IMR-90 (cell line): Measurements from ENCODE around the gene GGT6. TPM values are rescaled to one million over a fixed set of nuclear protein-coding genes. Genes with fewer than 3 reads are reported as not detected.

Experiments
- ATAC-seq: fragments of 200-7000 bp; cut with Tn5 transposase; 2 replicates; pipeline ENCODE4 v1.9.1; 2020; ENCODE audit warnings: low read depth, mild to moderate bottlenecking, moderate library complexity
- BruUV-seq: library from RNA; stranded (reverse); fragments of 400-500 nt; replicated peaks from 2 replicates; lab custom pipeline; 2021; lab: Mats Ljungman, UMichigan
- CTCF ChIA-PET: fragments of 300-600 bp; formaldehyde crosslinking; extraction: SDS; loops from one replicate; lab custom pipeline; 2021; ENCODE audit warnings: antibody characterized with exemption; lab: Yijun Ruan, JAX
- POLR2A ChIA-PET: fragments of 300-600 bp; sonication (Branson Sonifier 250); formaldehyde crosslinking; loops from one replicate; lab custom pipeline; 2022; ENCODE audit warnings: antibody characterized with exemption; ENCODE audit not compliant: unreplicated experiment; lab: Charles Lee
- DNase-seq: peaks from one replicate; pipeline ENCODE4 v3.0.0; 2013
- H2AFZ ChIP-seq: replicated peaks from 2 replicates; pipeline ENCODE3; 2013; ENCODE audit warnings: low read length, mild to moderate bottlenecking; ENCODE audit not compliant: poor library complexity
- H2AK5ac ChIP-seq: 2 replicates; pipeline ENCODE4 v1.6.1; 2013; ENCODE audit warnings: low read depth, low read length, inconsistent platforms
- H2AK9ac ChIP-seq: replicated peaks from 2 replicates; pipeline ENCODE3; 2013; ENCODE audit warnings: mild to moderate bottlenecking, low read depth, low read length, moderate library complexity; ENCODE audit not compliant: poor library complexity
- H2BK120ac ChIP-seq: 2 replicates; pipeline ENCODE4 v1.6.1; 2013; ENCODE audit warnings: low read depth, low read length, inconsistent platforms
- H2BK15ac ChIP-seq: 3 replicates; pipeline ENCODE4 v1.6.1; 2013; ENCODE audit warnings: low read depth, low read length, inconsistent platforms
- H2BK20ac ChIP-seq: 2 replicates; pipeline ENCODE4 v1.6.1; 2013; ENCODE audit warnings: low read depth, mild to moderate bottlenecking, inconsistent platforms, low read length, moderate library complexity
- H2BK5ac ChIP-seq: 2 replicates; pipeline ENCODE4 v1.6.1; 2013; ENCODE audit warnings: mild to moderate bottlenecking, low read depth, low read length, inconsistent platforms; ENCODE audit not compliant: poor library complexity, severe bottlenecking
- H3K14ac ChIP-seq: replicated peaks from 2 replicates; pipeline ENCODE4 v1.6.1; 2013; ENCODE audit warnings: low read depth, low read length, inconsistent platforms
- H3K18ac ChIP-seq: 2 replicates; pipeline ENCODE4 v1.6.1; 2013; ENCODE audit warnings: low read depth, low read length, control low read depth
- H3K23ac ChIP-seq: 2 replicates; pipeline ENCODE4 v1.6.1; 2013; ENCODE audit warnings: low read depth, low read length, inconsistent platforms
- H3K27ac ChIP-seq: 2 replicates; pipeline ENCODE4 v1.5.1; 2013; ENCODE audit warnings: mild to moderate bottlenecking, control low read depth, low read length; ENCODE audit not compliant: insufficient read depth
- H3K27me3 ChIP-seq: 2 replicates; pipeline ENCODE4 v1.6.1; 2013; ENCODE audit warnings: low read length; ENCODE audit not compliant: control insufficient read depth, insufficient read depth
- H3K36me3 ChIP-seq: 2 replicates; pipeline ENCODE4 v1.6.1; 2013; ENCODE audit warnings: low read length, mixed read lengths; ENCODE audit not compliant: control insufficient read depth, insufficient read depth
- H3K4ac ChIP-seq: 2 replicates; pipeline ENCODE4 v1.6.1; 2013; ENCODE audit warnings: low read depth, low read length, inconsistent platforms
- H3K4me1 ChIP-seq: 2 replicates; pipeline ENCODE4 v1.6.1; 2013; ENCODE audit warnings: low read length, mixed read lengths; ENCODE audit not compliant: control insufficient read depth, insufficient read depth
- H3K4me2 ChIP-seq: 2 replicates; pipeline ENCODE4 v1.6.1; 2013; ENCODE audit warnings: low read depth, mild to moderate bottlenecking, control low read depth, low read length, moderate library complexity
- H3K4me3 ChIP-seq: 2 replicates; pipeline ENCODE4 v1.5.1; 2013; ENCODE audit warnings: low read depth, mild to moderate bottlenecking, control low read depth, low read length, moderate library complexity; ENCODE audit not compliant: insufficient read depth
- H3K56ac ChIP-seq: 2 replicates; pipeline ENCODE4 v1.6.1; 2013; ENCODE audit warnings: low read length, inconsistent platforms; ENCODE audit not compliant: insufficient read depth; ENCODE audit errors: extremely low read depth
- H3K79me1 ChIP-seq, 2 experiments: 2 replicates each; pipeline ENCODE4 v1.6.1; 2013; ENCODE audit warnings: low read length in 2 of 2, inconsistent platforms in 1 of 2, low read depth in 1 of 2
- H3K9ac ChIP-seq: 2 replicates; pipeline ENCODE4 v1.6.1; 2013; ENCODE audit warnings: low read depth, low read length, control low read depth
- H3K9me1 ChIP-seq: 2 replicates; pipeline ENCODE4 v1.6.1; 2013; ENCODE audit warnings: low read length, inconsistent platforms; ENCODE audit not compliant: insufficient read depth
- H3K9me3 ChIP-seq: 2 replicates; pipeline ENCODE4 v1.6.1; 2013; ENCODE audit warnings: low read length; ENCODE audit not compliant: control insufficient read depth, insufficient read depth
- H4K20me1 ChIP-seq: 2 replicates; pipeline ENCODE4 v1.6.1; 2013; ENCODE audit warnings: low read length, inconsistent platforms; ENCODE audit not compliant: insufficient read depth
- H4K5ac ChIP-seq: 2 replicates; pipeline ENCODE4 v1.6.1; 2013; ENCODE audit warnings: mild to moderate bottlenecking, low read depth, low read length, control low read depth
- H4K8ac ChIP-seq, 2 experiments: 2 replicates each; pipeline ENCODE4 v1.6.1; 2013; ENCODE audit warnings: low read depth in 2 of 2, low read length in 2 of 2, control low read depth in 1 of 2, inconsistent platforms in 1 of 2
- H4K91ac ChIP-seq: 2 replicates; pipeline ENCODE4 v1.6.1; 2013; ENCODE audit warnings: low read depth, low read length, inconsistent platforms; ENCODE audit not compliant: insufficient read depth
- CEBPB ChIP-seq: IDR thresholded peaks from 2 replicates; pipeline ENCODE4 v1.6.1; 2012; ENCODE audit warnings: low read depth, low read length, improper control_type of control experiment
- CHD1 ChIP-seq: IDR thresholded peaks from 2 replicates; pipeline ENCODE4 v1.6.1; 2012; ENCODE audit warnings: low read depth, low read length, improper control_type of control experiment
- FOS ChIP-seq: fragments of 150-350 bp; IDR thresholded peaks from 2 replicates; pipeline ENCODE4 v1.6.1; 2016; ENCODE audit warnings: low read depth, low read length
- MAFK ChIP-seq: IDR thresholded peaks from 2 replicates; pipeline ENCODE4 v1.6.1; 2012; ENCODE audit warnings: low read depth, low read length, improper control_type of control experiment
- MAZ ChIP-seq: IDR thresholded peaks from 2 replicates; pipeline ENCODE4 v1.6.1; 2012; ENCODE audit warnings: low read depth, mild to moderate bottlenecking, low read length, improper control_type of control experiment, moderate library complexity, borderline replicate concordance
- MXI1 ChIP-seq: IDR thresholded peaks from 2 replicates; pipeline ENCODE4 v1.6.1; 2012; ENCODE audit warnings: low read depth, mild to moderate bottlenecking, low read length, moderate library complexity, borderline replicate concordance
- NFE2L2 ChIP-seq: fragments of 150-350 bp; IDR thresholded peaks from 2 replicates; pipeline ENCODE4 v1.6.1; 2016; ENCODE audit warnings: low read depth, mild to moderate bottlenecking, low read length
- POLR2A ChIP-seq: IDR thresholded peaks from 2 replicates; pipeline ENCODE4 v1.6.1; 2012; ENCODE audit warnings: mild to moderate bottlenecking, low read depth, low read length
- RAD21 ChIP-seq: IDR thresholded peaks from 2 replicates; pipeline ENCODE4 v1.6.1; 2012; ENCODE audit warnings: low read length, improper control_type of control experiment
- RCOR1 ChIP-seq: IDR thresholded peaks from 2 replicates; pipeline ENCODE4 v1.6.1; 2012; ENCODE audit warnings: mild to moderate bottlenecking, low read length, improper control_type of control experiment; ENCODE audit not compliant: insufficient replicate concordance
- RFX5 ChIP-seq: IDR thresholded peaks from 2 replicates; pipeline ENCODE4 v1.8.0; 2012; ENCODE audit warnings: low read depth, mild to moderate bottlenecking, low read length, moderate library complexity
- SMC3 ChIP-seq: fragments of 150-350 bp; IDR thresholded peaks from 2 replicates; pipeline ENCODE4 v1.6.1; 2016; ENCODE audit warnings: low read depth, mild to moderate bottlenecking, antibody characterized with exemption, low read length, moderate library complexity
- WGBS, 2 experiments: methylation state at CpG; one replicate each; pipeline versions ENCODE4 v1.1.5 to v1.1.7; 2013; ENCODE audit warnings: missing lambda C conversion rate in 2 of 2; ENCODE audit not compliant: insufficient read length in 1 of 2; ENCODE audit errors: extremely low coverage in 2 of 2; 5-methylcytosine and 5-hydroxymethylcytosine counted together
- dilution Hi-C: fragments of 300-500 bp; cut with HindIII; formaldehyde crosslinking; loops from one replicate; pipeline ENCODE4 v1.14.3; 2018; ENCODE audit warnings: low sequenced_read_pairs; ENCODE audit not compliant: unreplicated experiment
- in situ Hi-C: fragments of 300-500 bp; cut with MboI; formaldehyde crosslinking; loops from 3 replicates; pipeline ENCODE4 v1.14.3; 2019; ENCODE audit warnings: low sequenced_read_pairs, inconsistent platforms, mixed read lengths
- intact Hi-C: fragments of 100-400 bp; cut with micrococcal nuclease; formaldehyde crosslinking; loops from 2 replicates; pipeline ENCODE4 v1.10.0; 2022
- polyA plus RNA-seq, 3 experiments: library from polyadenylated mRNA; depleted of rRNA; stranded (reverse); fragments of >200 nt; gene quantifications; 2 replicates each; pipeline ENCODE4 v1.2.3, GENCODE V29; 2012; ENCODE audit warnings: low replicate concordance in 1 of 3
- total RNA-seq: library from RNA; depleted of rRNA; stranded (reverse); fragments of >200 nt; gene quantifications from 2 replicates; pipeline ENCODE4 v1.2.3, GENCODE V29; 2012
- TF ChIP-seq, protein P1 (sequence below): fragments of 150-350 bp; IDR thresholded peaks from 2 replicates; pipeline ENCODE4 v1.6.1; 2017; ENCODE audit warnings: mild to moderate bottlenecking, antibody characterized with exemption, low read length, low read depth
- TF ChIP-seq, protein P2 (sequence below): fragments of 150-350 bp; IDR thresholded peaks from 2 replicates; pipeline ENCODE4 v1.6.1; 2016; ENCODE audit warnings: low read depth, mild to moderate bottlenecking, low read length, moderate library complexity, borderline replicate concordance
- TF ChIP-seq, protein P3 (sequence below): conservative IDR thresholded peaks from 2 replicates; pipeline ENCODE4 v1.5.1; 2012; ENCODE audit warnings: mild to moderate bottlenecking, low read depth, low read length, improper control_type of control experiment

GGT6 gene
- total and polyA plus RNA-seq, 2 of the 4 experiments (the other 2 are of a cell fraction): not detected

DNA sequence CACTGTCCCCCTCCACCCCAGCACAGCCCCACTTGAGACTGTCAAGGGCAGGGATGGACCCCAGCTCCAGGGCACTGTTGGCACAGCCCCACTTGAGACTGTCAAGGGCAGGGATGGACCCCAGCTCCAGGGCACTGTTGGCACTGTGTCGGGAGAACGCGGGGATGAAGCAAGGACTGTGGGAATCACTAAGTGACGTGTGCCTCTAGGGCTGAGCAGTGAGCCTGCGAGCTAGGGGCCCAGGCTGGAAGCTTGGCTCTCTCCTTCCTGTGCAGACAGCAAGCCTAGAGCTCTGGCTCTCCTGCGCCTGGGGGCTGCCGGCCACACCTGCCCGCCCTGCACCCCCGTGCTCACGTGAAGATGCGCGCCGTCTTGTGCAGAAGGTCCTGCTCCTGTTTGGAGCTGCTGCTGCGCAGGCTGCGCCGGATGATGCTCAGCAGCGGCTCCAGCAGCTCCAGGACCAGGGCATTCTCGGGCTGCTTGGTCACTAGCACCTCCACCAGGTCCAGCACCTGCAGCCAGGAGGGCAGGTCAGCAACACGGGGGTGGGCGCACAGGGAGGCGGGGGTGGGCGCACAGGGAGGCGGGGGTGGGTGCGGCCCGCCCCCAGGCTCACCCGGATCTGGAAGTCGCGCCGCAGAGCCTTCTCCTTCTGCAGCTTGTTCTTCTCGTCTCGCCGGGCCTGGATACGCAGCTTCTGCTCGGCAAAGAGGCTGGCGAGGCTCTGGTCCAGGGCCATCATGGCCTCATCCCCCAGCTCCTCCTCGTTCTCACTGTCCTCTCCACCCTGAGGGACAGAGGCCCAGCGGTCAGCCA lies 16.0 kb downstream of the GGT6 start:
- intact Hi-C loops: no loop called here
- in situ Hi-C loops: no loop called here
- no peak overlapping the region for H4K5ac ChIP-seq
- ChIA-PET CTCF (no interaction called here), POLR2A (no interaction called here)
- H3K9me3 ChIP-seq: no peaks in the 10 kb centered on the region
- H3K27me3 ChIP-seq: no peaks in the 10 kb centered on the region
- 0 out of 2 replicates have a peak, but pooled peaks cover 3% of the 10 kb centered on the region for H3K9me1 ChIP-seq
- H3K27ac ChIP-seq: no peak overlapping the region
- no peak overlapping the region for H4K8ac ChIP-seq
- dilution Hi-C loops: no loop called here
- no TSS peak for BruUV-seq
- H2BK20ac ChIP-seq: no peak overlapping the region
- H3K4me1 ChIP-seq: peaks cover 2% of the 10 kb centered on the region; the same call in 1 of the 2 replicates
- ATAC-seq (no peak), DNase-seq (no peak)
- H2BK15ac ChIP-seq: no peak overlapping the region
- H2AK5ac ChIP-seq: no peak overlapping the region
- no peaks in the 10 kb centered on the region; a peak in 2 of 4 replicates for H3K79me1 ChIP-seq
- peaks cover 75% of the 10 kb centered on the region for H3K36me3 ChIP-seq
- peaks cover 9% of the 10 kb centered on the region for H4K20me1 ChIP-seq
- H3K18ac ChIP-seq: no peak overlapping the region
- no peak overlapping the region for H3K9ac ChIP-seq
- H2BK5ac ChIP-seq: no peak overlapping the region
- no peak overlapping the region for H3K23ac ChIP-seq
- H3K14ac ChIP-seq: no peak overlapping the region
- H3K4me3 ChIP-seq: no peak overlapping the region
- H2AK9ac ChIP-seq: no peak overlapping the region
- no peak overlapping the region for H3K4ac ChIP-seq
- H3K56ac ChIP-seq: no peak overlapping the region
- H2BK120ac ChIP-seq: no peak overlapping the region
- 95% methylated on average over 23 of the region's 37 CpGs; no CpG with 5 or more reads in 1 of the 2 experiments for WGBS, 2 experiments
- no peak overlapping the region for H2AFZ ChIP-seq
- no peak overlapping the region for H3K4me2 ChIP-seq
- no peak overlapping the region for H4K91ac ChIP-seq
- TF ChIP-seq FOS: no peak
- TF ChIP-seq RAD21: no peak
- TF ChIP-seq, protein P1, sequence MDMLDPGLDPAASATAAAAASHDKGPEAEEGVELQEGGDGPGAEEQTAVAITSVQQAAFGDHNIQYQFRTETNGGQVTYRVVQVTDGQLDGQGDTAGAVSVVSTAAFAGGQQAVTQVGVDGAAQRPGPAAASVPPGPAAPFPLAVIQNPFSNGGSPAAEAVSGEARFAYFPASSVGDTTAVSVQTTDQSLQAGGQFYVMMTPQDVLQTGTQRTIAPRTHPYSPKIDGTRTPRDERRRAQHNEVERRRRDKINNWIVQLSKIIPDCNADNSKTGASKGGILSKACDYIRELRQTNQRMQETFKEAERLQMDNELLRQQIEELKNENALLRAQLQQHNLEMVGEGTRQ: no peak
- TF ChIP-seq SMC3: no peak
- no peak for TF ChIP-seq CEBPB
- no peak for TF ChIP-seq MAZ
- TF ChIP-seq NFE2L2: no peak
- TF ChIP-seq, protein P2, sequence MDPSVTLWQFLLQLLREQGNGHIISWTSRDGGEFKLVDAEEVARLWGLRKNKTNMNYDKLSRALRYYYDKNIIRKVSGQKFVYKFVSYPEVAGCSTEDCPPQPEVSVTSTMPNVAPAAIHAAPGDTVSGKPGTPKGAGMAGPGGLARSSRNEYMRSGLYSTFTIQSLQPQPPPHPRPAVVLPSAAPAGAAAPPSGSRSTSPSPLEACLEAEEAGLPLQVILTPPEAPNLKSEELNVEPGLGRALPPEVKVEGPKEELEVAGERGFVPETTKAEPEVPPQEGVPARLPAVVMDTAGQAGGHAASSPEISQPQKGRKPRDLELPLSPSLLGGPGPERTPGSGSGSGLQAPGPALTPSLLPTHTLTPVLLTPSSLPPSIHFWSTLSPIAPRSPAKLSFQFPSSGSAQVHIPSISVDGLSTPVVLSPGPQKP: no peak
- TF ChIP-seq, protein P3, sequence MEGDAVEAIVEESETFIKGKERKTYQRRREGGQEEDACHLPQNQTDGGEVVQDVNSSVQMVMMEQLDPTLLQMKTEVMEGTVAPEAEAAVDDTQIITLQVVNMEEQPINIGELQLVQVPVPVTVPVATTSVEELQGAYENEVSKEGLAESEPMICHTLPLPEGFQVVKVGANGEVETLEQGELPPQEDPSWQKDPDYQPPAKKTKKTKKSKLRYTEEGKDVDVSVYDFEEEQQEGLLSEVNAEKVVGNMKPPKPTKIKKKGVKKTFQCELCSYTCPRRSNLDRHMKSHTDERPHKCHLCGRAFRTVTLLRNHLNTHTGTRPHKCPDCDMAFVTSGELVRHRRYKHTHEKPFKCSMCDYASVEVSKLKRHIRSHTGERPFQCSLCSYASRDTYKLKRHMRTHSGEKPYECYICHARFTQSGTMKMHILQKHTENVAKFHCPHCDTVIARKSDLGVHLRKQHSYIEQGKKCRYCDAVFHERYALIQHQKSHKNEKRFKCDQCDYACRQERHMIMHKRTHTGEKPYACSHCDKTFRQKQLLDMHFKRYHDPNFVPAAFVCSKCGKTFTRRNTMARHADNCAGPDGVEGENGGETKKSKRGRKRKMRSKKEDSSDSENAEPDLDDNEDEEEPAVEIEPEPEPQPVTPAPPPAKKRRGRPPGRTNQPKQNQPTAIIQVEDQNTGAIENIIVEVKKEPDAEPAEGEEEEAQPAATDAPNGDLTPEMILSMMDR: no peak
- no peak for TF ChIP-seq RFX5
- TF ChIP-seq MXI1: no peak
- TF ChIP-seq MAFK: no peak
- no peak for TF ChIP-seq POLR2A
- TF ChIP-seq RCOR1: no peak
- TF ChIP-seq CHD1: no peak
